Neuronal stem cell (in vitro differentiated cells): Measurements from ENCODE around the gene ERVFRD-1.

Experiments used
- DNase-seq: peaks from one replicate; pipeline ENCODE4 v3.0.0-alpha.2; 2013; ENCODE audit warnings: low spot score
- H2AFZ ChIP-seq: one replicate; pipeline ENCODE4 v1.6.1; 2013; ENCODE audit warnings: mild to moderate bottlenecking, low read length, inconsistent platforms
- H2AK5ac ChIP-seq: 2 replicates; pipeline ENCODE4 v1.6.1; 2013; ENCODE audit warnings: low read depth, mild to moderate bottlenecking, inconsistent platforms, low read length, moderate library complexity, mixed read lengths
- H2BK120ac ChIP-seq: 2 replicates; pipeline ENCODE4 v1.6.1; 2013; ENCODE audit warnings: low read depth, mild to moderate bottlenecking, inconsistent platforms, low read length, moderate library complexity, mixed read lengths
- H2BK12ac ChIP-seq: one replicate; pipeline ENCODE4 v1.6.1; 2013; ENCODE audit warnings: low read length, inconsistent platforms
- H2BK15ac ChIP-seq: 2 replicates; pipeline ENCODE4 v1.6.1; 2013; ENCODE audit warnings: mild to moderate bottlenecking, low read length, inconsistent platforms, mixed read lengths
- H2BK5ac ChIP-seq: one replicate; pipeline ENCODE4 v1.6.1; 2013; ENCODE audit warnings: inconsistent platforms, mild to moderate bottlenecking, low read length, moderate library complexity
- H3K14ac ChIP-seq: one replicate; pipeline ENCODE4 v1.6.1; 2013; ENCODE audit warnings: low read length, inconsistent platforms
- H3K18ac ChIP-seq: 2 replicates; pipeline ENCODE4 v1.6.1; 2013; ENCODE audit warnings: low read length, inconsistent platforms
- H3K23ac ChIP-seq: 2 replicates; pipeline ENCODE4 v1.6.1; 2013; ENCODE audit warnings: low read depth, mild to moderate bottlenecking, mixed read lengths, low read length, inconsistent platforms; ENCODE audit not compliant: poor library complexity
- H3K27ac ChIP-seq: replicated peaks from 3 replicates; pipeline ENCODE4 v1.5.1; 2013; ENCODE audit warnings: low read length, inconsistent platforms
- H3K27me3 ChIP-seq, 3 experiments: 2 replicates each; pipeline ENCODE4 v1.6.1; 2013; ENCODE audit warnings: low read length in 3 of 3, mild to moderate bottlenecking in 2 of 3, inconsistent platforms in 1 of 3, low read depth in 1 of 3, mixed read lengths in 1 of 3, moderate library complexity in 1 of 3; ENCODE audit not compliant: control insufficient read depth in 3 of 3, insufficient read depth in 3 of 3
- H3K36me3 ChIP-seq, 2 donors: replicated peaks in 1 of 2; 2 replicates each; pipeline ENCODE4 v1.6.1; 2013; ENCODE audit warnings: low read length in 2 of 2; ENCODE audit not compliant: control insufficient read depth in 2 of 2, insufficient read depth in 2 of 2
- H3K4ac ChIP-seq: 2 replicates; pipeline ENCODE4 v1.6.1; 2013; ENCODE audit warnings: inconsistent platforms, mild to moderate bottlenecking, low read length, moderate library complexity
- H3K4me1 ChIP-seq, 2 donors: 1 replicate in 1 of 2; 2 replicates in 1 of 2; pipeline ENCODE4 v1.6.1; 2013; ENCODE audit warnings: low read length in 2 of 2, low read depth in 1 of 2; ENCODE audit not compliant: control insufficient read depth in 2 of 2, insufficient read depth in 1 of 2
- H3K4me2 ChIP-seq: one replicate; pipeline ENCODE4 v1.6.1; 2013; ENCODE audit warnings: mild to moderate bottlenecking, low read length, inconsistent platforms; ENCODE audit not compliant: insufficient read depth, poor library complexity, severe bottlenecking
- H3K4me3 ChIP-seq, 2 donors: 2 replicates each; pipeline ENCODE4 v1.5.1; 2013; ENCODE audit warnings: low read length in 2 of 2, mild to moderate bottlenecking in 2 of 2, inconsistent platforms in 1 of 2, moderate library complexity in 1 of 2
- H3K79me1 ChIP-seq: one replicate; pipeline ENCODE4 v1.6.1; 2013; ENCODE audit warnings: low read depth, mild to moderate bottlenecking, inconsistent platforms, low read length, moderate library complexity
- H3K9ac ChIP-seq: one replicate; pipeline ENCODE4 v1.6.1; 2013; ENCODE audit warnings: mild to moderate bottlenecking, low read depth, low read length, inconsistent platforms; ENCODE audit not compliant: poor library complexity
- H3K9me3 ChIP-seq, 2 donors: replicated peaks in 1 of 2; 2 replicates each; pipeline versions ENCODE3 to v1.6.1; 2013; ENCODE audit warnings: low read length in 2 of 2, mild to moderate bottlenecking in 2 of 2, inconsistent platforms in 1 of 2, low read depth in 1 of 2, mixed read lengths in 1 of 2, moderate library complexity in 1 of 2; ENCODE audit not compliant: control insufficient read depth in 2 of 2, insufficient read depth in 1 of 2
- H4K8ac ChIP-seq: one replicate; pipeline ENCODE4 v1.6.1; 2013; ENCODE audit warnings: low read depth, mild to moderate bottlenecking, inconsistent platforms, low read length, moderate library complexity
- H4K91ac ChIP-seq: one replicate; pipeline ENCODE4 v1.6.1; 2013; ENCODE audit warnings: low read length, low read depth, mild to moderate bottlenecking, inconsistent platforms; ENCODE audit not compliant: poor library complexity
- WGBS, 2 donors: extraction: QIAGEN DNeasy Blood & Tissue Kit; methylation state at CpG; one replicate each; pipeline ENCODE4 v1.1.7; 2013; ENCODE audit warnings: missing lambda C conversion rate in 2 of 2, mixed read lengths in 1 of 2; ENCODE audit not compliant: insufficient read length in 2 of 2, insufficient replicate concordance in 1 of 2; ENCODE audit errors: extremely low coverage in 2 of 2; 5-methylcytosine and 5-hydroxymethylcytosine counted together

Gene ERVFRD-1

DNA sequence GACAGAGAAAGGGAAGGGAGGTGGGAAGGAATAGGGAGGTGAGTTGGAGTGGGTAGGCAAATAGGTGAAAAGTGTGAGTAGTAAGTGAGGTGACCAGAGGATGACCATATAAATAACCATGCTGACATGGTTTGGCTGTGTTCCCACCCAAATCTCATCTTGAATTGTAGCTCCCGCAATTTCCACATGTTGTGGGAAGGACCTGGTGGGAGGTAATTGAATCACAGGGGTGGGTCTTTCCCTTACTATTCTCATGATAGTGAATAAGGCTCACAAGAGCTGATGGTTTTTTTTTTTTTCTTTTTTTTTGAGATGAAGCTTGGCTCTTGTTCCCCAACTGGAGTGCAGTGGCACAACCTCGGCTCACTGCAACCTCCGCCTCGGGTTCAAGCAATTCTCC lies 39.4 kb downstream of the ERVFRD-1 start:
- Histone ChIP-seq H3K9ac (no peak overlapping the region), H2BK120ac (no peak overlapping the region), H3K18ac (no peak overlapping the region), H3K27me3 (no peaks in the 10 kb centered on the region), H3K4me1 (peaks cover 0 to 6% of the 10 kb centered on the region in 2 donors), H2BK5ac (no peak overlapping the region), H4K8ac (no peak overlapping the region), H3K4me2 (no peak overlapping the region), H3K4me3 (no peak overlapping the region), H2BK15ac (no peak overlapping the region), H2AK5ac (no peak overlapping the region), H2BK12ac (no peak overlapping the region), H3K23ac (no peak overlapping the region), H4K91ac (no peak overlapping the region), H3K27ac (no peak overlapping the region), H3K4ac (no peak overlapping the region), H3K79me1 (no peaks in the 10 kb centered on the region), H2AFZ (no peak overlapping the region), H3K9me3 (no peaks in the 10 kb centered on the region), H3K36me3 (no peaks in the 10 kb centered on the region), H3K14ac (no peak overlapping the region)
- no peak for DNase-seq
- no CpG with 5 or more reads among the region's 4 CpGs for WGBS, 2 donors

- Histone ChIP-seq H3K4me3 (no peak overlapping the region), H3K14ac (no peak overlapping the region), H3K4ac (no peak overlapping the region), H3K27ac (no peak overlapping the region), H4K8ac (no peak overlapping the region), H2AK5ac (no peak overlapping the region), H3K27me3 (no peaks in the 10 kb centered on the region), H2AFZ (no peak overlapping the region), H4K91ac (no peak overlapping the region), H3K9me3 (no peaks in the 10 kb centered on the region), H3K23ac (no peak overlapping the region), H3K4me1 (peaks cover 0 to 15% of the 10 kb centered on the region in 2 donors), H2BK12ac (no peak overlapping the region), H3K18ac (no peak overlapping the region), H2BK15ac (no peak overlapping the region), H3K9ac (no peak overlapping the region), H3K36me3 (no peaks in the 10 kb centered on the region), H2BK120ac (no peak overlapping the region), H3K79me1 (no peaks in the 10 kb centered on the region), H2BK5ac (no peak overlapping the region), H3K4me2 (no peak overlapping the region)
- no CpG with 5 or more reads among the region's 2 CpGs for WGBS, 2 donors
- DNase-seq, result no peak
Observed at GRCh38 chr6:11069760-11070159, 41.8 kb downstream of the ERVFRD-1 start.

- no peak overlapping the region for H3K14ac ChIP-seq
- no peaks in the 10 kb centered on the region for H3K27me3 ChIP-seq
- H2BK15ac ChIP-seq, result no peak overlapping the region
- H3K4me2 ChIP-seq, result no peak overlapping the region
- no peak overlapping the region for H2BK5ac ChIP-seq
- H3K4me3 ChIP-seq, result no peak overlapping the region
- no peak overlapping the region for H4K8ac ChIP-seq
- H3K23ac ChIP-seq, result no peak overlapping the region
- H2AK5ac ChIP-seq, result no peak overlapping the region
- H3K79me1 ChIP-seq, result no peaks in the 10 kb centered on the region
- peaks cover 0 to 19% of the 10 kb centered on the region in 2 donors for H3K4me1 ChIP-seq
- H3K18ac ChIP-seq, result no peak overlapping the region
- no peak overlapping the region for H3K27ac ChIP-seq
- H2BK120ac ChIP-seq, result no peak overlapping the region
- WGBS, 2 donors, result no CpG with 5 or more reads among the region's 2 CpGs
- H3K9ac ChIP-seq, result no peak overlapping the region
- no peak for DNase-seq
- no peak overlapping the region for H4K91ac ChIP-seq
- no peaks in the 10 kb centered on the region for H3K36me3 ChIP-seq
- no peak overlapping the region for H2BK12ac ChIP-seq
- H3K4ac ChIP-seq, result no peak overlapping the region
- no peaks in the 10 kb centered on the region for H3K9me3 ChIP-seq
- no peak overlapping the region for H2AFZ ChIP-seq
Observed at GRCh38 chr6:11067348-11067747, 44.2 kb downstream of the ERVFRD-1 start.

- Histone ChIP-seq H4K91ac (no peak overlapping the region), H3K27ac (no peak overlapping the region), H3K4me3 (no peak overlapping the region)
Observed at GRCh38 chr6:11066505-11067347, 44.8 kb downstream of the ERVFRD-1 start.

More at GRCh38 chr6:11066505-11067347, 44.8 kb downstream of the ERVFRD-1 start:
- H3K18ac ChIP-seq, result no peak overlapping the region
- H2BK15ac ChIP-seq, result no peak overlapping the region
- no peaks in the 10 kb centered on the region for H3K79me1 ChIP-seq
- H3K27me3 ChIP-seq, result no peaks in the 10 kb centered on the region
- no peaks in the 10 kb centered on the region for H3K36me3 ChIP-seq
- H2AK5ac ChIP-seq, result no peak overlapping the region
- WGBS, 2 donors, result no CpG with 5 or more reads among the region's 6 CpGs
- no peak overlapping the region for H4K8ac ChIP-seq
- H2BK5ac ChIP-seq, result no peak overlapping the region
- no peak overlapping the region for H3K14ac ChIP-seq
- no peak for DNase-seq
- H2BK12ac ChIP-seq, result no peak overlapping the region
- H3K9me3 ChIP-seq, result no peaks in the 10 kb centered on the region
- H2BK120ac ChIP-seq, result no peak overlapping the region
- H3K9ac ChIP-seq, result no peak overlapping the region
- no peak overlapping the region for H3K23ac ChIP-seq
- no peak overlapping the region for H3K4ac ChIP-seq
- H3K4me1 ChIP-seq, result peaks cover 0 to 19% of the 10 kb centered on the region in 2 donors
- no peak overlapping the region for H2AFZ ChIP-seq
- no peak overlapping the region for H3K4me2 ChIP-seq
